ENCODE results near the gene ADAMTSL5. TPM values are rescaled to one million over a fixed set of nuclear protein-coding genes. Genes with fewer than 3 reads are reported as not detected.

The ADAMTSL5 gene
- polyA plus RNA-seq, 3 donors, result 0.09 TPM; not detected in 2

GRCh38 chr19:1518471-1518870 lies 5.7 kb upstream of the ADAMTSL5 start:
- Mint-ChIP-seq H3K4me1 (no peaks in the 10 kb centered on the region), H3K27ac (no peak overlapping the region), H3K9me3 (peaks cover 0 to 14% (median 7%) of the 10 kb centered on the region in 7 donors), H3K36me3 (no peaks in the 10 kb centered on the region), H3K4me3 (no peak overlapping the region), H3K27me3 (ENCODE audit: low read depth in 3 of 3) (peaks cover 16 to 56% (median 40%) of the 10 kb centered on the region in 3 donors)
- 87% methylated on average over 4 of the region's 4 CpGs for WGBS (ENCODE audit: insufficient coverage)
- H4K20me1 ChIP-seq (ENCODE audit: insufficient read depth, low read length), result no peaks in the 10 kb centered on the region
- H3K4me3 ChIP-seq (replicated peaks in 1 of 3; ENCODE audit: low read depth in 2 of 3, low read length in 3 of 3), result no peak overlapping the region
- no peak for TF ChIP-seq CTCF (IDR thresholded peaks at IDR 0.05)
- H3K27ac ChIP-seq (ENCODE audit: low read depth in 1 of 2, low read length in 2 of 2), result no peak overlapping the region
- no peak overlapping the region for H3K4me2 ChIP-seq (replicated peaks; ENCODE audit: extremely low read depth, low read length, poor library complexity, severe bottlenecking)
- H3K79me2 ChIP-seq (ENCODE audit: insufficient read depth, low read length), result no peaks in the 10 kb centered on the region
- intact Hi-C loops (cut with micrococcal nuclease), result loop anchor here in 1 of 2 donors (10.0 kb wide), 1 partner anchor 74 kb away; no protein-coding TSS in a partner anchor
- no peak for DNase-seq
- H3K9me3 ChIP-seq (replicated peaks in 1 of 2; ENCODE audit: control insufficient read depth in 1 of 2, insufficient read depth in 1 of 2, low read length in 2 of 2), result peaks cover 4 to 9% of the 10 kb centered on the region in 2 donors
- H3K9ac ChIP-seq (ENCODE audit: insufficient read depth, low read length, poor library complexity, severe bottlenecking), result no peak overlapping the region
- H2AFZ ChIP-seq (ENCODE audit: insufficient read depth, low read depth, low read length, poor library complexity, severe bottlenecking), result no peak overlapping the region
- peaks cover 0 to 31% of the 10 kb centered on the region in 2 donors for H3K27me3 ChIP-seq (ENCODE audit: control insufficient read depth in 2 of 2, insufficient read depth in 2 of 2, low read length in 2 of 2)
- peaks cover 0 to 1% of the 10 kb centered on the region in 2 donors for H3K4me1 ChIP-seq (ENCODE audit: control insufficient read depth in 1 of 2, insufficient read depth in 2 of 2, low read length in 2 of 2)
- no peaks in the 10 kb centered on the region for H3K36me3 ChIP-seq (replicated peaks in 1 of 2; ENCODE audit: control insufficient read depth in 1 of 2, insufficient read depth in 2 of 2, low read length in 2 of 2)

GRCh38 chr19:1516395-1516753 lies 3.6 kb upstream of the ADAMTSL5 start:
- peaks cover 4 to 16% (median 12%) of the 10 kb centered on the region in 7 donors for H3K9me3 Mint-ChIP-seq
- H3K36me3 ChIP-seq (replicated peaks in 1 of 2; ENCODE audit: control insufficient read depth in 1 of 2, insufficient read depth in 2 of 2, low read length in 2 of 2), result no peaks in the 10 kb centered on the region
- H3K27ac Mint-ChIP-seq, result no peak overlapping the region
- peaks cover 4 to 9% of the 10 kb centered on the region in 2 donors for H3K9me3 ChIP-seq (replicated peaks in 1 of 2; ENCODE audit: control insufficient read depth in 1 of 2, insufficient read depth in 1 of 2, low read length in 2 of 2)
- no peaks in the 10 kb centered on the region for H3K79me2 ChIP-seq (ENCODE audit: insufficient read depth, low read length)
- H4K20me1 ChIP-seq (ENCODE audit: insufficient read depth, low read length), result no peaks in the 10 kb centered on the region
- peaks cover 0 to 2% of the 10 kb centered on the region in 2 donors for H3K36me3 Mint-ChIP-seq
- H3K27me3 ChIP-seq (ENCODE audit: control insufficient read depth in 2 of 2, insufficient read depth in 2 of 2, low read length in 2 of 2), result peaks cover 2 to 30% of the 10 kb centered on the region in 2 donors
- no peak overlapping the region for H3K4me2 ChIP-seq (replicated peaks; ENCODE audit: extremely low read depth, low read length, poor library complexity, severe bottlenecking)
- no peak overlapping the region for H3K4me3 Mint-ChIP-seq
- 78% methylated on average over 6 of the region's 8 CpGs for WGBS (ENCODE audit: insufficient coverage)
- H3K27ac ChIP-seq (ENCODE audit: low read depth in 1 of 2, low read length in 2 of 2), result no peak overlapping the region
- no peak overlapping the region for H2AFZ ChIP-seq (ENCODE audit: insufficient read depth, low read depth, low read length, poor library complexity, severe bottlenecking)
- no peak overlapping the region for H3K9ac ChIP-seq (ENCODE audit: insufficient read depth, low read length, poor library complexity, severe bottlenecking)
- H3K4me1 ChIP-seq (ENCODE audit: control insufficient read depth in 1 of 2, insufficient read depth in 2 of 2, low read length in 2 of 2), result peaks cover 4 to 11% of the 10 kb centered on the region in 2 donors
- peaks cover 22 to 57% (median 41%) of the 10 kb centered on the region in 3 donors for H3K27me3 Mint-ChIP-seq (ENCODE audit: low read depth in 3 of 3)
- no peak for DNase-seq
- H3K4me3 ChIP-seq (replicated peaks in 1 of 3; ENCODE audit: low read depth in 2 of 3, low read length in 3 of 3), result no peak overlapping the region
- peaks cover 3% of the 10 kb centered on the region for H3K4me1 Mint-ChIP-seq
- intact Hi-C loops (cut with micrococcal nuclease), result loop anchor here in 1 of 2 donors (10.0 kb wide), 1 partner anchor 72 kb away; no protein-coding TSS in a partner anchor
- no peak for TF ChIP-seq CTCF (IDR thresholded peaks at IDR 0.05)

Data from CD14-positive monocyte (primary cell).